ENCODE data around the gene CSNK1D.

The CSNK1D gene

DNA sequence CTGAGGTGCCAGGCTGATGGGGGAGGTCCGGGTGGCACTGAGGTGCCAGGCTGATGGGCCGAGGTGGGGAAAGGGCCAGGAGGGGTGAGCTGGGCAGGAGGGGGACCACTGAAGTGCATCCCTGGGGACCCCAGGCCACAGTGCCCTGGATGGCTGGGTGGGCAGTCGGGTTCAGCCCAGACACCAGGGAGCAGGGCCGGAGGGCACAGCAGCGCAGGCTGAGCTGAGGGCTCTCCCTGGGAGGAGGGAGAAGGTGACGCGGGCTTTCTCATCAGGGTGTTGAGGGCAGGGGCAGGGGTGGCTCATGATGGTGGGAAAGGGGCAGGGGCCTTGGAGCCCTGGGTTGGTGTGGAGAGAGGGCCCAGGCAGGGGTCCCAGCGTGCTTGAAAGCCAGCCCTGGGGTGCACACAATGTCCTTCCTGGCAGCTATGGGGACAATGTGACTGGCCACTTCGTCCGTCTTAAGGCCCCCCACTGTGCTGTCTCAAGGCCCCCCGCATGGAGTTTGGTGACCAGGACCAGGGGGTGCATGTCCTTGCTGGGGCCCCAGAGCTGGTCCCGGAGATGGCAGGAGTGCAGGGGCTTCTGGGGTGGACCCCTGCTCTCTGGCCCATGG lies 27.9 kb upstream of the CSNK1D start:
- Histone ChIP-seq H3K36me3 (ENCODE audit: insufficient read depth, low read length) (no peaks in the 10 kb centered on the region), H2AFZ (ENCODE audit: low read length) (no peak overlapping the region), H3K4me1 (ENCODE audit: insufficient read depth, low read length, poor library complexity, severe bottlenecking) (peaks cover 92% of the 10 kb centered on the region), H3K27me3 (ENCODE audit: insufficient read depth, low read length, poor library complexity, severe bottlenecking) (no peaks in the 10 kb centered on the region), H3K9ac (ENCODE audit: low read depth, low read length, poor library complexity, severe bottlenecking) (peak overlapping the region; percentile 98), H3K9me3 (ENCODE audit: insufficient read depth, low read depth, low read length) (no peaks in the 10 kb centered on the region), H3K9me2 (replicated peaks; ENCODE audit: low read depth, low read length) (no peaks in the 10 kb centered on the region), H3K79me2 (ENCODE audit: insufficient read depth, low read length) (peaks cover 26% of the 10 kb centered on the region), H3F3A (ENCODE audit: low read depth) (peaks cover 16% of the 10 kb centered on the region), H3K4me2 (ENCODE audit: low read depth, low read length, poor library complexity, severe bottlenecking) (peak overlapping the region; percentile 87), H3K4me3 (ENCODE audit: low read length, poor library complexity, severe bottlenecking) (peak overlapping the region; percentile 78), H4K20me1 (ENCODE audit: insufficient read depth, low read length, poor library complexity, severe bottlenecking) (no peaks in the 10 kb centered on the region)
- TF ChIP-seq, protein P1, sequence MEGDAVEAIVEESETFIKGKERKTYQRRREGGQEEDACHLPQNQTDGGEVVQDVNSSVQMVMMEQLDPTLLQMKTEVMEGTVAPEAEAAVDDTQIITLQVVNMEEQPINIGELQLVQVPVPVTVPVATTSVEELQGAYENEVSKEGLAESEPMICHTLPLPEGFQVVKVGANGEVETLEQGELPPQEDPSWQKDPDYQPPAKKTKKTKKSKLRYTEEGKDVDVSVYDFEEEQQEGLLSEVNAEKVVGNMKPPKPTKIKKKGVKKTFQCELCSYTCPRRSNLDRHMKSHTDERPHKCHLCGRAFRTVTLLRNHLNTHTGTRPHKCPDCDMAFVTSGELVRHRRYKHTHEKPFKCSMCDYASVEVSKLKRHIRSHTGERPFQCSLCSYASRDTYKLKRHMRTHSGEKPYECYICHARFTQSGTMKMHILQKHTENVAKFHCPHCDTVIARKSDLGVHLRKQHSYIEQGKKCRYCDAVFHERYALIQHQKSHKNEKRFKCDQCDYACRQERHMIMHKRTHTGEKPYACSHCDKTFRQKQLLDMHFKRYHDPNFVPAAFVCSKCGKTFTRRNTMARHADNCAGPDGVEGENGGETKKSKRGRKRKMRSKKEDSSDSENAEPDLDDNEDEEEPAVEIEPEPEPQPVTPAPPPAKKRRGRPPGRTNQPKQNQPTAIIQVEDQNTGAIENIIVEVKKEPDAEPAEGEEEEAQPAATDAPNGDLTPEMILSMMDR (conservative IDR thresholded peaks at IDR 0.05; ENCODE audit: low read length), result no peak
- no peak for TF ChIP-seq EZH2phosphoT487 (IDR thresholded peaks at IDR 0.05; ENCODE audit: borderline replicate concordance)

DNA sequence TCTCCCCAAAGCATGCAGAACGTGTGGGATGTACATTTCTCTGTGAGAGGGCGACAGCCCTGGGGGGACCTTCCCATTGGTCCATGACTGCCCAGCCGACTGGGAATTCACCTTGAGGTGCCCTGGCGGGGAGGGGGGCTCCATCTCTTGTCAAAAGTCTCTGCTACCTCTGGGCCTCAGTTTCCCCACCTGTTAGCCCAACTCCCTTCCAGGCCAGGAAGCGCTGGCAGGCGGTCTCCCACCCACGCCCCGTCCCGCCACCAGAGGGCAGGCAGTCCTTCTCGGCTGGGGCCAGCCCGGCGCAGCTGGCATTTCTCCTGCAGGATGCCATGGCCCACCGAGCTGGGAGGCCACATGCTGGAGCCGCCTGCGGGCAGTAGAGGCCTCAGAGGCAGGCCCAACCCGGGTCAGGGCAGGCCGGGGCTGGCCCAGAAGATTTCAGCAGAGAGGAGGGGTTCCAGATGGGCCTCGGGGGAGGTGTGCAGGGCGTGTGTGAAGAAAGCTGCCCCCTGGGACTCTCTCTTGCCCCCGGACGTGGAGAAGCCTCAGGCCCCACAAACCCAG lies 27.3 kb upstream of the CSNK1D start:
- Histone ChIP-seq H3K36me3 (ENCODE audit: insufficient read depth, low read length) (no peaks in the 10 kb centered on the region), H3K4me2 (ENCODE audit: low read depth, low read length, poor library complexity, severe bottlenecking) (peak overlapping the region; percentile 87), H3K4me3 (ENCODE audit: low read length, poor library complexity, severe bottlenecking) (peak overlapping the region; percentile 78), H4K20me1 (ENCODE audit: insufficient read depth, low read length, poor library complexity, severe bottlenecking) (no peaks in the 10 kb centered on the region), H3K9me2 (replicated peaks; ENCODE audit: low read depth, low read length) (no peaks in the 10 kb centered on the region), H3K9me3 (ENCODE audit: insufficient read depth, low read depth, low read length) (no peaks in the 10 kb centered on the region), H3K9ac (ENCODE audit: low read depth, low read length, poor library complexity, severe bottlenecking) (peak overlapping the region; percentile 98), H3F3A (ENCODE audit: low read depth) (peaks cover 13% of the 10 kb centered on the region; the same call in 1 of the 2 replicates), H3K27me3 (ENCODE audit: insufficient read depth, low read length, poor library complexity, severe bottlenecking) (no peaks in the 10 kb centered on the region), H3K4me1 (ENCODE audit: insufficient read depth, low read length, poor library complexity, severe bottlenecking) (peaks cover 90% of the 10 kb centered on the region), H2AFZ (ENCODE audit: low read length) (no peak overlapping the region), H3K79me2 (ENCODE audit: insufficient read depth, low read length) (peaks cover 26% of the 10 kb centered on the region)
- TF ChIP-seq, protein P1 (conservative IDR thresholded peaks at IDR 0.05; ENCODE audit: low read length), result peak; percentile 89
- TF ChIP-seq EZH2phosphoT487 (IDR thresholded peaks at IDR 0.05; ENCODE audit: borderline replicate concordance), result no peak

DNA sequence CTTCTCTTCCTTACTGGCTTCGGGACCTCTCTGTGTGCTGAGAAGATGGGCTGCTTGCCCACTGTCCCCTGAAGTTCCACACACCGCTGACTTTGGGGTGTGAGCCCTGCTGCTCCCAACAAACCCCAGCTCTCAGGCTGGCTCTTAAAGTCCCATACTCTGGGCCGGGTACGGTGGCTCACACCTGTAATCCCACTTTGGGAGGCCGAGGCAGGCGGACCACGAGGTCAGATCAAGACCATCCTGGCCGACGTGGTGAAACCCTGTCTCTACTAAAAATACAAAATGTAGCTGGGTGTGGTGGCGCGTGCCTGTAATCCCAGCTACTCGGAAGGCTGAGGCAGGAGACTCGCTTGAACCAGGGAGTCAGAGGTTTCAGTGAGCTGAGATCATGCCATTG lies 26.7 kb upstream of the CSNK1D start:
- no peak overlapping the region for H2AFZ ChIP-seq (ENCODE audit: low read length)
- peaks cover 21% of the 10 kb centered on the region for H3K79me2 ChIP-seq (ENCODE audit: insufficient read depth, low read length)
- H3K27me3 ChIP-seq (ENCODE audit: insufficient read depth, low read length, poor library complexity, severe bottlenecking), result no peaks in the 10 kb centered on the region
- H3K4me3 ChIP-seq (ENCODE audit: low read length, poor library complexity, severe bottlenecking), result no peak overlapping the region
- no peaks in the 10 kb centered on the region for H3K9me2 ChIP-seq (replicated peaks; ENCODE audit: low read depth, low read length)
- H3K4me1 ChIP-seq (ENCODE audit: insufficient read depth, low read length, poor library complexity, severe bottlenecking), result peaks cover 84% of the 10 kb centered on the region
- peak overlapping the region; percentile 87 for H3K4me2 ChIP-seq (ENCODE audit: low read depth, low read length, poor library complexity, severe bottlenecking)
- H3K36me3 ChIP-seq (ENCODE audit: insufficient read depth, low read length), result no peaks in the 10 kb centered on the region
- H3K9me3 ChIP-seq (ENCODE audit: insufficient read depth, low read depth, low read length), result no peaks in the 10 kb centered on the region
- H3F3A ChIP-seq (ENCODE audit: low read depth), result peaks cover 7% of the 10 kb centered on the region; the same call in 1 of the 2 replicates
- H3K9ac ChIP-seq (ENCODE audit: low read depth, low read length, poor library complexity, severe bottlenecking), result peak overlapping the region; percentile 93
- TF ChIP-seq EZH2phosphoT487 (IDR thresholded peaks at IDR 0.05; ENCODE audit: borderline replicate concordance), result no peak
- TF ChIP-seq, protein P1 (conservative IDR thresholded peaks at IDR 0.05; ENCODE audit: low read length), result no peak
- no peaks in the 10 kb centered on the region for H4K20me1 ChIP-seq (ENCODE audit: insufficient read depth, low read length, poor library complexity, severe bottlenecking)
